HCT116 (cell line): ENCODE measurements around the gene TMTC2. TPM values are rescaled to one million over a fixed set of nuclear protein-coding genes. Genes with fewer than 3 reads are reported as not detected.

Experiments used
- ATAC-seq: fragments of 200-7000 bp; cut with Tn5 transposase; 2 replicates; pipeline ENCODE4 v1.9.1; 2020; ENCODE audit warnings: mild to moderate bottlenecking, moderate library complexity
- BruUV-seq: library from RNA; stranded (reverse); fragments of 400-500 nt; replicated peaks from 2 replicates; lab custom pipeline; 2021; lab: Mats Ljungman, UMichigan
- CTCF ChIA-PET: fragments of 300-600 bp; sonication (Branson Sonifier 250); formaldehyde crosslinking; loops from one replicate; lab custom pipeline; 2021; ENCODE audit warnings: antibody characterized with exemption; lab: Charles Lee
- POLR2A ChIA-PET: fragments of 300-600, 350-600 bp; sonication (Branson Sonifier 250); formaldehyde crosslinking; loops from one replicate; lab custom pipeline; 2021; ENCODE audit warnings: antibody characterized with exemption; lab: Charles Lee
- RAD21 ChIA-PET, 2 experiments: fragments of 300-600 bp; sonication (Branson Sonifier 250); formaldehyde crosslinking; loops; one replicate each; lab custom pipeline; 2023; ENCODE audit warnings: low total read pairs in 2 of 2; ENCODE audit not compliant: uncharacterized antibody in 2 of 2, unreplicated experiment in 2 of 2, low non-redundant PET in 1 of 2; lab: Charles Lee
- DNase-seq: peaks from one replicate; pipeline ENCODE4 v3.0.0-alpha.2; 2010; ENCODE audit warnings: low read depth, low spot score
- H2AFZ ChIP-seq: fragments of 200-600 bp; shearing (Covaris generic), sonication (generic); 2 replicates; pipeline ENCODE4 v1.6.1; 2017; ENCODE audit warnings: low read depth, mixed run types, mixed read lengths, antibody characterized with exemption, low read length; ENCODE audit not compliant: poor library complexity, severe bottlenecking
- H3K27ac ChIP-seq: 2 replicates; pipeline ENCODE4 v1.5.1; 2012; ENCODE audit warnings: low read depth, low read length
- H3K27me3 ChIP-seq: fragments of 200-600 bp; sonication (generic); 2 replicates; pipeline ENCODE4 v1.6.1; 2016; ENCODE audit warnings: mixed run types, low read length, mixed read lengths; ENCODE audit not compliant: insufficient read depth
- H3K36me3 ChIP-seq, 2 experiments: fragments of 200-500 bp in 1 of 2; fragments of 200-600 bp in 1 of 2; sonication (Bioruptor generic) in 1 of 2; sonication (generic) in 1 of 2; 2 replicates each; pipeline versions ENCODE4 v1.5.1 to v1.6.1; 2014 to 2016; ENCODE audit warnings: low read length in 2 of 2, inconsistent platforms in 1 of 2, mixed read lengths in 1 of 2, mixed run types in 1 of 2; ENCODE audit not compliant: insufficient read depth in 2 of 2, control insufficient read depth in 1 of 2
- H3K4me1 ChIP-seq, 2 experiments: fragments of 200-600 bp in 1 of 2; sonication (generic) in 1 of 2; 2 replicates each; pipeline versions ENCODE4 v1.5.1 to v1.6.1; 2012 to 2017; ENCODE audit warnings: low read length in 2 of 2, inconsistent platforms in 1 of 2, mild to moderate bottlenecking in 1 of 2, mixed read lengths in 1 of 2, mixed run types in 1 of 2, moderate library complexity in 1 of 2; ENCODE audit not compliant: insufficient read depth in 2 of 2, control insufficient read depth in 1 of 2
- H3K4me2 ChIP-seq: fragments of 200-600 bp; sonication (generic); 2 replicates; pipeline ENCODE4 v1.6.1; 2017; ENCODE audit warnings: mixed run types, low read length, mixed read lengths
- H3K4me3 ChIP-seq, 2 experiments: fragments of 200-600 bp in 1 of 2; sonication (generic) in 1 of 2; replicated peaks in 1 of 2; 2 replicates each; pipeline ENCODE4 v1.5.1; 2011 to 2016; ENCODE audit warnings: low read length in 2 of 2, control low read depth in 1 of 2, low read depth in 1 of 2, mild to moderate bottlenecking in 1 of 2, mixed read lengths in 1 of 2, mixed run types in 1 of 2
- H3K79me2 ChIP-seq: fragments of 200-600 bp; sonication (generic); 2 replicates; pipeline ENCODE4 v1.6.1; 2017; ENCODE audit warnings: mild to moderate bottlenecking, mixed run types, low read length, moderate library complexity, mixed read lengths; ENCODE audit not compliant: insufficient read depth
- H3K9ac ChIP-seq: fragments of 200-600 bp; sonication (generic); 2 replicates; pipeline ENCODE4 v1.6.1; 2016; ENCODE audit warnings: low read length, mixed read lengths
- H3K9me2 ChIP-seq: fragments of 200-600 bp; sonication (generic), shearing (Covaris generic); 2 replicates; pipeline ENCODE4 v1.6.1; 2017; ENCODE audit warnings: mixed run types, mild to moderate bottlenecking, moderate library complexity; ENCODE audit not compliant: insufficient read depth
- H3K9me3 ChIP-seq, 2 experiments: fragments of 200-500 bp in 1 of 2; fragments of 200-600 bp in 1 of 2; sonication (Bioruptor generic) in 1 of 2; sonication (generic) in 1 of 2; 2 replicates each; pipeline ENCODE4 v1.6.1; 2014 to 2017; ENCODE audit warnings: low read length in 2 of 2, mixed read lengths in 2 of 2, inconsistent platforms in 1 of 2, low read depth in 1 of 2, mild to moderate bottlenecking in 1 of 2, mixed run types in 1 of 2, moderate library complexity in 1 of 2; ENCODE audit not compliant: control insufficient read depth in 1 of 2, insufficient read depth in 1 of 2
- H4K20me1 ChIP-seq: fragments of 200-600 bp; sonication (generic), shearing (Covaris generic); 2 replicates; pipeline ENCODE4 v1.6.1; 2017; ENCODE audit warnings: mixed run types, mild to moderate bottlenecking, moderate library complexity; ENCODE audit not compliant: insufficient read depth
- CEBPB ChIP-seq: IDR thresholded peaks from 2 replicates; pipeline ENCODE4 v1.6.1; 2012; ENCODE audit warnings: low read depth
- EGR1 ChIP-seq: IDR thresholded peaks from 2 replicates; pipeline ENCODE4 v1.6.1; 2012; ENCODE audit warnings: low read depth
- EZH2 ChIP-seq: fragments of 200-600 bp; sonication (generic); IDR thresholded peaks from 2 replicates; pipeline ENCODE4 v1.6.1; 2017; ENCODE audit warnings: antibody characterized with exemption, mixed run types
- EZH2phosphoT487 ChIP-seq: fragments of 200-600 bp; IDR thresholded peaks from 2 replicates; pipeline ENCODE4 v1.6.1; 2018; ENCODE audit warnings: antibody characterized with exemption, borderline replicate concordance
- JUND ChIP-seq: IDR thresholded peaks from 2 replicates; pipeline ENCODE4 v1.6.1; 2012
- MAX ChIP-seq: IDR thresholded peaks from 2 replicates; pipeline ENCODE4 v1.6.1; 2012
- POLR2AphosphoS5 ChIP-seq: IDR thresholded peaks from 2 replicates; pipeline ENCODE4 v1.6.1; 2011; ENCODE audit warnings: mild to moderate bottlenecking, low read depth, low read length, moderate library complexity
- SP1 ChIP-seq: IDR thresholded peaks from 2 replicates; pipeline ENCODE4 v1.6.1; 2012; ENCODE audit warnings: low read depth
- YY1 ChIP-seq: IDR thresholded peaks from 2 replicates; pipeline ENCODE4 v1.6.1; 2011; ENCODE audit warnings: low read length, low read depth, moderate library complexity, mild to moderate bottlenecking; ENCODE audit not compliant: insufficient replicate concordance; ENCODE audit errors: extremely low read depth
- ZBTB33 ChIP-seq: IDR thresholded peaks from 2 replicates; pipeline ENCODE4 v1.6.1; 2011; ENCODE audit warnings: mild to moderate bottlenecking, low read length, moderate library complexity; ENCODE audit not compliant: insufficient replicate concordance; ENCODE audit errors: extremely low read depth
- intact Hi-C: fragments of 100-400 bp; cut with micrococcal nuclease; formaldehyde crosslinking; loops from 2 replicates; pipeline ENCODE4 v1.10.0; 2022
- total RNA-seq: library from RNA; stranded (reverse); gene quantifications from one replicate; pipeline ENCODE4 v1.2.1, GENCODE V29; 2021; ENCODE audit not compliant: unreplicated experiment

TMTC2 gene
- total RNA-seq, 1 experiment from 2014 or later = 11.5 TPM

GRCh38 chr12:82721726-82722125 lies 35.0 kb downstream of the TMTC2 start:
- RAD21 ChIA-PET = no interaction called here
- H3K79me2 ChIP-seq = no peaks in the 10 kb centered on the region

More at GRCh38 chr12:82721726-82722125, 35.0 kb downstream of the TMTC2 start:
- no peak overlapping the region for H2AFZ ChIP-seq
- TF ChIP-seq EZH2phosphoT487 (no peak), EGR1 (no peak), POLR2AphosphoS5 (no peak), MAX (no peak), SP1 (no peak), JUND (no peak), CEBPB (no peak), ZBTB33 (no peak), YY1 (no peak), EZH2 (no peak)
- H3K4me3 ChIP-seq = no peak overlapping the region
- no peaks in the 10 kb centered on the region for H3K36me3 ChIP-seq
- ChIA-PET CTCF (no interaction called here), POLR2A (no interaction called here)
- no peaks in the 10 kb centered on the region for H3K4me1 ChIP-seq
- H3K27me3 ChIP-seq = no peaks in the 10 kb centered on the region
- H3K4me2 ChIP-seq = no peak overlapping the region
- H3K9me2 ChIP-seq = no peaks in the 10 kb centered on the region
- DNase-seq (no peak), ATAC-seq (no peak)
- H3K9ac ChIP-seq = no peak overlapping the region
- intact Hi-C loops = no loop called here
- no peaks in the 10 kb centered on the region for H4K20me1 ChIP-seq
- no TSS peak for BruUV-seq
- H3K9me3 ChIP-seq = no peaks in the 10 kb centered on the region
- no peak overlapping the region for H3K27ac ChIP-seq
